Measurements from ENCODE around the gene POLN. TPM values are rescaled to one million over a fixed set of nuclear protein-coding genes. Genes with fewer than 3 reads are reported as not detected.

The POLN gene
- total RNA-seq, 4 donors from 2014 or later, result 3.3 to 9.6 (median 5.5) TPM

- Histone ChIP-seq H3K27ac (no peak overlapping the region), H3K4me1 (no peaks in the 10 kb centered on the region), H3K9me3 (peaks cover 0 to 39% (median 12%) of the 10 kb centered on the region in 4 donors), H3K27me3 (no peaks in the 10 kb centered on the region), H3K4me3 (no peak overlapping the region), H3K36me3 (no peaks in the 10 kb centered on the region)
- no peak for DNase-seq (ENCODE audit: low spot score in 2 of 2)
- TF ChIP-seq CTCF (IDR thresholded peaks at IDR 0.05) (no peak), EP300 (IDR thresholded peaks at IDR 0.05) (no peak), POLR2A (IDR thresholded peaks at IDR 0.05) (no peak)
- WGBS, 2 donors, result 90 to 99% methylated on average over 5 of the region's 5 CpGs
Measured at GRCh38 chr4:2103127-2103842, 138.6 kb downstream of the POLN start.

- TF ChIP-seq EP300 (IDR thresholded peaks at IDR 0.05), result no peak
- TF ChIP-seq POLR2A (IDR thresholded peaks at IDR 0.05), result no peak
- no peak for TF ChIP-seq CTCF (IDR thresholded peaks at IDR 0.05)
- peaks cover 0 to 39% (median 12%) of the 10 kb centered on the region in 4 donors for H3K9me3 ChIP-seq
- no peaks in the 10 kb centered on the region for H3K27me3 ChIP-seq
- H3K4me3 ChIP-seq, result no peak overlapping the region
- DNase-seq (ENCODE audit: low spot score in 2 of 2), result no peak
- 81 to 85% methylated on average over 4 of the region's 4 CpGs for WGBS, 2 donors
- no peak overlapping the region for H3K27ac ChIP-seq
- no peaks in the 10 kb centered on the region for H3K36me3 ChIP-seq
- H3K4me1 ChIP-seq, result no peaks in the 10 kb centered on the region
Measured at GRCh38 chr4:2102045-2102883, 139.7 kb downstream of the POLN start.

- no peak overlapping the region for H3K27ac ChIP-seq
- no peaks in the 10 kb centered on the region for H3K36me3 ChIP-seq
- DNase-seq (ENCODE audit: low spot score in 2 of 2), result no peak
- H3K4me1 ChIP-seq, result no peaks in the 10 kb centered on the region
- no peak overlapping the region for H3K4me3 ChIP-seq
- TF ChIP-seq EP300 (IDR thresholded peaks at IDR 0.05) (no peak), POLR2A (IDR thresholded peaks at IDR 0.05) (no peak), CTCF (IDR thresholded peaks at IDR 0.05) (no peak)
- no peaks in the 10 kb centered on the region for H3K27me3 ChIP-seq
- 85% methylated on average over 7 of the region's 7 CpGs for WGBS, 2 donors
- peaks cover 0 to 47% (median 12%) of the 10 kb centered on the region in 4 donors for H3K9me3 ChIP-seq
Measured at GRCh38 chr4:2101346-2102044, 140.4 kb downstream of the POLN start.

GRCh38 chr4:2096073-2096609 is 145.8 kb downstream of the POLN start:
- peaks cover 0 to 3% (median 0%) of the 10 kb centered on the region in 4 donors for H3K4me1 ChIP-seq

More at GRCh38 chr4:2096073-2096609, 145.8 kb downstream of the POLN start:
- Histone ChIP-seq H3K4me3 (no peak overlapping the region), H3K9me3 (peaks cover 0 to 18% (median 0%) of the 10 kb centered on the region in 4 donors), H3K36me3 (peaks cover 0 to 21% (median 0%) of the 10 kb centered on the region in 3 donors), H3K27me3 (no peaks in the 10 kb centered on the region), H3K27ac (no peak overlapping the region)
- TF ChIP-seq CTCF (IDR thresholded peaks at IDR 0.05) (no peak), EP300 (IDR thresholded peaks at IDR 0.05) (no peak), POLR2A (IDR thresholded peaks at IDR 0.05) (no peak)
- 90 to 96% methylated on average over 7 of the region's 7 CpGs for WGBS, 2 donors
- no peak for DNase-seq (ENCODE audit: low spot score in 2 of 2)

All from tibial nerve (tissue), 4 donors.